HG03571 (cell line): ENCODE measurements around the gene PAGR1.
"Not testable (repeated sequence)": the region's sequence is repeated elsewhere in the genome, so short reads cannot be mapped to it uniquely, and the experiment has no call there.

Experiments used
- ATAC-seq: cut with Tn5 transposase; IDR thresholded peaks from one replicate; pipeline ENCODE4 v1.9.1; 2021; ENCODE audit not compliant: unreplicated experiment

The PAGR1 gene

DNA sequence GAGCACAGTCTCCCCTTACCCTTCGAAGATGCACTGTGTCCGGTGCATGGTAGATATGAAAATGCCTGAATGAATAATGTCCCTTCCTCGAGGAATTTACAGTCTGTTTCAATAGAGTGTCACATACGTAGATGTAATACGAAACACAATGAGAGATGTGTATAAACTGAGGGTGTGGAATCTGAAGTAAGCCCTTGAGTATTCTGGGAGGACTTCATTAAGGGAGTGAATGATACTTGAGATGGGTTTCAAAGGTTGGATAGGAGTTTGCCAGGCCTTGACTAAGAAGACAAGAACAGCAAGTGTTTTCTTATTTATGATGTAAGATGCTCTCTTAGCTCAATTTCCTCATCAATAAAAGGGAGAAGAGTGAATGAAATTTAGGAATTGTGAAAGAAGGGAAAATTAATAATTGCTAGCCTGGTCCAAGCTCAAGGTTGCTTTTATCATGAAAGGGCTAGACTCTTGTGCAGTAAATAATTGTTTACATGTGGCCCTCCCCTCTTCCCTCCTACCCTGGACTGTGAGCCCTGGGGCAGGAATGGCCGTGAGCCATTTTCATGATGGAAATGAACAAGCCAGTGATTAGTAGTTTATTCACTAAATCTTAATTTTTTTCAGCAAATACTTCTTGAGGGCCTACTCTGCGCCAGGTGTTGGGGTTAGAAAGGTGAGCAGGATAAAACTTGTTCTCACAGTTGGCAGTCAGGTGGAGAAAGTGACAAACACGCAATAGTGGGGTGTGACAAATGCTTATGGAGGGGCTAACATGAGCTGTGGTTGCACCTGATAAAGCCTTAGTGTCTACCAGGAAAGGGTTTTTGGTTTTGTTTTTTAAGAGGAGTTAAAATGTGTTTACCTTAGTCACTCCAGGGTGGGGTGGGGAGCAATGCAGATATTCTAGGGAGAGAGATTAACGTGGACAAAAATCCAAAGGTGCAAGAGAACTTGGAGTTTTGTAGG, 23.8 kb upstream of the PAGR1 start:
- ATAC-seq, result no peak

DNA sequence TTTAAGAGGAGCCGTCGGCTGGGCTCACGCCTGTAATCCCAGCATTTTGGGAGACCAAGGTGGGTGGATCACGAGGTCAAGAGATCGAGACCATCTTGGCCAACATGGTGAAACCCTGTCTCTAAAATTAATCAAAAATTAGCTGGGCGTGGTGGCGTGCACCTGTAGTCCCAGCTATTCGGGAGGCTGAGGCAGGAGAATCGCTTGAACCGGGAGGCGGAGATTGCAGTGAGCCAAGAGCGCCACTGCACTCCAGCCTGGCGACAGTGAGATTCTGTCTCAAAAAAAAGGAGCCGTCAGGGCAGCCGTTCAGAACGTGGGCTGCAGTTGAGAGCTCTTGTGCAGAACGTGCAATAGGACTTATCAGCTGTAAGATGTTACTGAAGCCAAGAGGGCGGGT, 22.8 kb upstream of the PAGR1 start:
- ATAC-seq, result not testable (repeated sequence)

- no peak for ATAC-seq
Observed at GRCh38 chr16:29794231-29794710, 21.7 kb upstream of the PAGR1 start.

GRCh38 chr16:29802416-29802935, 13.5 kb upstream of the PAGR1 start:
- no peak for ATAC-seq

DNA sequence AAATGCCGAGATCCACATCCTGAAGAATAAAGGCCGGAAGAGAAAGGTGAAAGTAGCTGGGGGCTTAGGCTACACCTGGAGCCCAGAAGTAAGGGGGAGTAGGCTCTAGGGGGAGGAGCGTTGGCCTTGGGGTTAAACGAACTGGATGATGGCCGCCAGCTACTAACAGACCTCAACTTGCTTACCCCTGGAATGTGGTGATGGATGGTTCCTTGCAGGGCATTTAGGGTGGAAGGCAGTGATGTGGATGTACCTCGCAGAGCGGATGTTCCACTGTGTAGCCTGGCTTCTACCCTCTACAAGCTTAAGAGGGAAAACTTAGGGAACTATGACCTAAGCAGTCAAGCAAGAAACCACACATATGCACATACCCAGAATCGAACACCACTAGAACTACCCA, 11.9 kb upstream of the PAGR1 start:
- ATAC-seq, result no peak

DNA sequence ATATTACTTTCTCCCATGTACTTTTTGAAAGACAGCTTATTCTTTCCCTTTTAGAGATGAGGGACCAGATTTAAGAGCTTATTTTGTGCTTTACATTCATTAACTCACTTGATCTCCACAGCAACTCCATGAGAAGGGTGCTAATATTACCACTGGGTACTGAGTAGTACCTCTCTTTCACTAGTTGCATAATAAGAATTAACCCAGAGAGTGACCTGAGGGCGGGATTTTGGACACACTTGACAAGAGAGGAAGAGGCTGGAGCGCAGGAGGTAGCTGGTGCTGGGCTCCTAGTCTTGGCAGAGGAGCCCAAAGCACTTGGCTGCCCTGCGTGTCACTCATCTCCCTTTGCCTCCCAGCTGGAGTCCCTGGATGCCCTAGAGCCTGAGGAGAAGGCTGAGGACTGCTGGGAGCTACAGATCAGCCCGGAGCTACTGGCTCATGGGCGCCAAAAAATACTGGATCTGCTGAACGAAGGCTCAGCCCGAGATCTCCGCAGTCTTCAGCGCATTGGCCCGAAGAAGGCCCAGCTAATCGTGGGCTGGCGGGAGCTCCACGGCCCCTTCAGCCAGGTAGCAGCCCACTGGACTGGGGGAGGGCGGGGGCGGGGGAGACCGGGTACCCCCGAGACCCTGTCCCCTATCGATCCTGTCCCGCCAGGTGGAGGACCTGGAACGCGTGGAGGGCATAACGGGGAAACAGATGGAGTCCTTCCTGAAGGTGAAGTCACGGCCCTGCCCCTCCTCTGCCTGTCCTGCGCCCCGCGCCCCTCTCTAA, 11.3 kb upstream of the PAGR1 start:
- ATAC-seq, result no peak

GRCh38 chr16:29805232-29806098, 10.5 kb upstream of the PAGR1 start:
- ATAC-seq, result peak; percentile 46

- ATAC-seq, result no peak
Observed at GRCh38 chr16:29806099-29806579, 9.8 kb upstream of the PAGR1 start, which contains the start of gene MAZ. MAZ (plus strand) TSS chr16:29806529; CDS start chr16:29806702, 173 bp downstream.

DNA sequence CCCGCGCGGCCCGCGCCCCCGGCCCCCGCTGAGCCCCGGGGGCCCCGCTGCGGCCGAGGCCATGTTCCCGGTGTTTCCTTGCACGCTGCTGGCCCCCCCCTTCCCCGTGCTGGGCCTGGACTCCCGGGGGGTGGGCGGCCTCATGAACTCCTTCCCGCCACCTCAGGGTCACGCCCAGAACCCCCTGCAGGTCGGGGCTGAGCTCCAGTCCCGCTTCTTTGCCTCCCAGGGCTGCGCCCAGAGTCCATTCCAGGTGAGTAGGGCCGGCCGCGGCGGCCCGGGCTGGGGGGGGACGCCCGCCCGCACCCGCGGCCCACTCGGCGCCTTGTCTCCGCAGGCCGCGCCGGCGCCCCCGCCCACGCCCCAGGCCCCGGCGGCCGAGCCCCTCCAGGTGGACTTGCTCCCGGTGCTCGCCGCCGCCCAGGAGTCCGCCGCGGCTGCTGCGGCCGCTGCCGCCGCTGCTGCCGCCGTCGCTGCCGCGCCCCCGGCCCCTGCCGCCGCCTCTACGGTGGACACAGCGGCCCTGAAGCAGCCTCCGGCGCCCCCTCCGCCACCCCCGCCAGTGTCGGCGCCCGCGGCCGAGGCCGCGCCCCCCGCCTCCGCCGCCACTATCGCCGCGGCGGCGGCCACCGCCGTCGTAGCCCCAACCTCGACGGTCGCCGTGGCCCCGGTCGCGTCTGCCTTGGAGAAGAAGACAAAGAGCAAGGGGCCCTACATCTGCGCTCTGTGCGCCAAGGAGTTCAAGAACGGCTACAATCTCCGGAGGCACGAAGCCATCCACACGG, 9.1 kb upstream of the PAGR1 start:
- ATAC-seq, result no peak

GRCh38 chr16:29807426-29808218, 8.3 kb upstream of the PAGR1 start:
- no peak for ATAC-seq

- no peak for ATAC-seq
Observed at GRCh38 chr16:29808219-29808900, 7.6 kb upstream of the PAGR1 start.

DNA sequence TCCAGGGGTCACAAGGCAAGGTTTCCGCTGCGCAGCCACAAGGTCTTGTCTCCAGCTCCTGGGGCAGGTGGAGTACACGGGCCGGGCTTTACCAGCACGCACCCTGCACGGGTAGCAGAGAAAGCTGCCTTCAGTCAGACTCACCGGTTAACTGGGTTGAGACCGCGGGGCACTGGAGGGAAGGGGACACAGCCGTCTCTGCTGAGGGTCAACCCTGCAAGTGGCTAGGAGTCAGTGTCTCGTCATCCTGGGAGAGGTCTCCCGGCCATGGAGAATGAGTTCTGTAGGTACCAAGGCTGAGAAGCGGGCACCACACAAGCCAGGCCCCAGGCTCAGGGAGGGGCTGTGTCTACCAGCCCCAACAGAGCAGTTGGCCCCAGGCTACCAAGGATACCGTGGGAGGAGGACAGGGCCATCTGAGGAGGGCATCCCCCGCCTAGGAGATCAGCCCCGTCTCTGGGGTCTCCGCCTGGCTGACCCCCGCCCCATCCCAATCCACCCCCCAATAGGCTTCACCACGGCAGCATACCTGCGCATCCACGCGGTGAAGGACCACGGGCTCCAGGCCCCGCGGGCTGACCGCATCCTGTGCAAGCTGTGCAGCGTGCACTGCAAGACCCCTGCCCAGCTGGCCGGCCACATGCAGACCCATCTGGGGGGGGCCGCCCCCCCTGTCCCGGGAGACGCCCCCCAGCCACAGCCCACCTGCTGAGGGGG, 6.8 kb upstream of the PAGR1 start:
- ATAC-seq, result no peak

DNA sequence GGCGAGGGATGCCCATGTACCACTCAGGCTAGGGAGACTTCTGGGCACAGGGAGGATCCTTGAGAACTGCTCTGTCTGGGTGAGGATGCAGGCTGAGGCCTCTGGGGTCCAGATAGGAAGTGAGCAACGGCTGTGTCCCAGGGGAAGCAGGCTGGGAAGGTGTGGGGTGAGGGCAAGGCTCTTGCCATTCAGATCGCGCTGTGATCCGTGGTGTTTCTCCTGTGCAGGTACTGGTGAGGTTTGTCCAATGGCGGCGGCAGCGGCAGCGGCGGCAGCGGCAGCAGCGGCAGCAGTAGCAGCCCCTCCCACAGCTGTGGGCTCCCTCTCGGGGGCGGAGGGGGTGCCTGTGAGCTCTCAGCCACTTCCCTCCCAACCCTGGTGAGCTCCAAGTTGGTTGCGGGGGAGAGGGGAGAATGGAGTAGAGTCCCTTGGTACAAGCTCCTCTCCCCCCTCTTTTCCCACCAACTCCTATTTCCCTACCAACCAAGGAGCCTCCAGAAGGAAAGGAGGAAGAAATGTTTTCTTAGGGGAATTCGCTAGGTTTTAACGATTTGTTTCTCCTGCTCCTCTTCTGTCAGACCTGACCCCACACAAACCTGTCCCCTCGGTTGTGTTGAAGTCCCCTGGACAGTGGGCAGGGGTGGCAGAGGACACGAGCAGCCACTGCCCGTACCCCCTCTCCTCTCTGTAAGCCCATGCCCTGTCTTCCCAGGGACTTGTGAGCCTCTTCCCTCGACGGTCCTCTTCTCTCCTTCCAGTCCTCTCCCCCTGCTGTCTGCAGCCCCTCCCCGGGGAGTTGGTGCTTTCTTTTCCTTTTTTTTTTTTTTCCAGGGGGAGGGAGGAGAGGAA, 5.9 kb upstream of the PAGR1 start:
- ATAC-seq, result no peak

DNA sequence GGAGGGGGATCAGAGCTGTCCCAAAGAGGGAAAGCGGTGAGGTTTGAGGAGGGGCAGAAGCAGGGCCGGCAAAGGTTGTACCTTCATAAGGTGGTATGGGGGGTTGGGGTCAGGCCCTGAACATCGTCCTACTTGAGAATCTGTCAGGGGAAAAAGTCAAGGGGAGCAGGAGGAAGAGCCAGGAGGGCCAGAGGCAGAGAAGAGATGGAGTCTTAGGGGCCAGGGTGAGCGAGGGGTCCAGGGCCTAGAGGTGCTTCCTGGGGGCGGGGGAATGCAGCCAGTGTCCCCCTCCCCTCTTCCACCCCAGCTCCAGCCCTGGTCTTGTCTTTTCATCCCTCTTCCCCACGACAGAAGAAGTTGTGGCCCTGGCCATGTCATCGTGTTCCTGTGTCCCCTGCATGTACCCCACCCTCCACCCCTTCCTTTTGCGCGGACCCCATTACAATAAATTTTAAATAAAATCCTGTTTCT, 5.2 kb upstream of the PAGR1 start:
- no peak for ATAC-seq

- ATAC-seq, result no peak
Observed at GRCh38 chr16:29811170-29811895, 4.6 kb upstream of the PAGR1 start.
